ENCODE data around the gene ZNF500.

Gene ZNF500

DNA sequence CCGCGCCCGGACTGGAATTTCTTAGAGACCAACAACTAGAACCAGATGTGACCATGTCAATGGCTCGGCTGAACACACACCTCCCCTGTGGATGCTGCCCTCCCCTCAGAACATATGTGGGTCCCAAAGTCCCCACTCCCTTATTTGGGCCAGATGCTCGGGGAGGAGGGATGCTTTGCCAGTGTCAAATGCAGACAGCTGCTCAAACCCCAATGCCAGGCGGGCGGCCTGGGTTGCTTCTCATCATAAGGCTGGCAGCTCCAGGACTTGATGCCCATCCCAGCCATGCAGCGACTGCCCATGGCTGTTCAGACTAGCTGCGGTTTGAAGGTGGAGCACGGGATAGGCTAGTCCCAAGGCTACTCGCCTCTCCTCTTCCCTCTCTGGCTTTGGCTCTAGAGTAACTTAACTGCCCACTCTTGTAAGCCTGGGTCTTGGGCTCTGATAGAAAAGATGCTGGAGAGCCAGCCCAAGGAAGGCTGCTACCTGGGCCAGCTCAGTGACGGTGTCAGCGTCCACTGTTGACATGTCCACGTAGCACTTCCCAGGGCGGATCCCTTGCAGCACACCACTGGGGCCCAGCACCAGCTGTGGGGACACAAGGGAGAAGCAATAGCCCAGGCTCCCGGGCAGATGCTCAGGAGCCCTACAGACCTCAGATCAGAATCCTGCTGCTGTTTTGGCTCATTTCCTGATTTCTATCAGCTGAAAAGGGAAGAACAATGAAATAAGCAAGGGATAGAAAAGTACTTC, 46.5 kb upstream of the ZNF500 start:
- Histone ChIP-seq H3K36me3 (replicated peaks; ENCODE audit: insufficient read depth, low read length) (no peaks in the 10 kb centered on the region), H3K4me2 (ENCODE audit: low read depth, low read length) (no peak overlapping the region), H3K9me3 (replicated peaks; ENCODE audit: insufficient read depth, low read length) (no peaks in the 10 kb centered on the region), H3F3A (ENCODE audit: insufficient read depth, low read length) (peaks cover 3% of the 10 kb centered on the region; the same call in 1 of the 2 replicates), H4K20me1 (ENCODE audit: insufficient read depth, low read length) (no peaks in the 10 kb centered on the region), H3K9ac (ENCODE audit: low read length) (no peak overlapping the region), H3K79me2 (ENCODE audit: low read length) (no peaks in the 10 kb centered on the region), H3K4me1 (ENCODE audit: low read length) (no peaks in the 10 kb centered on the region), H3K9me2 (replicated peaks; ENCODE audit: insufficient read depth, low read length) (no peaks in the 10 kb centered on the region), H2AFZ (ENCODE audit: low read length) (no peak overlapping the region), H3K27ac (ENCODE audit: low read length) (no peak overlapping the region), H3K4me3 (ENCODE audit: low read length) (no peak overlapping the region), H3K27me3 (replicated peaks; ENCODE audit: insufficient read depth, low read length) (no peaks in the 10 kb centered on the region)
- TF ChIP-seq EZH2 (optimal IDR thresholded peaks at IDR 0.05; ENCODE audit: low read depth, low read length) = no peak
- TF ChIP-seq, protein P1, sequence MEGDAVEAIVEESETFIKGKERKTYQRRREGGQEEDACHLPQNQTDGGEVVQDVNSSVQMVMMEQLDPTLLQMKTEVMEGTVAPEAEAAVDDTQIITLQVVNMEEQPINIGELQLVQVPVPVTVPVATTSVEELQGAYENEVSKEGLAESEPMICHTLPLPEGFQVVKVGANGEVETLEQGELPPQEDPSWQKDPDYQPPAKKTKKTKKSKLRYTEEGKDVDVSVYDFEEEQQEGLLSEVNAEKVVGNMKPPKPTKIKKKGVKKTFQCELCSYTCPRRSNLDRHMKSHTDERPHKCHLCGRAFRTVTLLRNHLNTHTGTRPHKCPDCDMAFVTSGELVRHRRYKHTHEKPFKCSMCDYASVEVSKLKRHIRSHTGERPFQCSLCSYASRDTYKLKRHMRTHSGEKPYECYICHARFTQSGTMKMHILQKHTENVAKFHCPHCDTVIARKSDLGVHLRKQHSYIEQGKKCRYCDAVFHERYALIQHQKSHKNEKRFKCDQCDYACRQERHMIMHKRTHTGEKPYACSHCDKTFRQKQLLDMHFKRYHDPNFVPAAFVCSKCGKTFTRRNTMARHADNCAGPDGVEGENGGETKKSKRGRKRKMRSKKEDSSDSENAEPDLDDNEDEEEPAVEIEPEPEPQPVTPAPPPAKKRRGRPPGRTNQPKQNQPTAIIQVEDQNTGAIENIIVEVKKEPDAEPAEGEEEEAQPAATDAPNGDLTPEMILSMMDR (IDR thresholded peaks at IDR 0.05; ENCODE audit: low read length) = no peak
- DNase-seq = no peak

DNA sequence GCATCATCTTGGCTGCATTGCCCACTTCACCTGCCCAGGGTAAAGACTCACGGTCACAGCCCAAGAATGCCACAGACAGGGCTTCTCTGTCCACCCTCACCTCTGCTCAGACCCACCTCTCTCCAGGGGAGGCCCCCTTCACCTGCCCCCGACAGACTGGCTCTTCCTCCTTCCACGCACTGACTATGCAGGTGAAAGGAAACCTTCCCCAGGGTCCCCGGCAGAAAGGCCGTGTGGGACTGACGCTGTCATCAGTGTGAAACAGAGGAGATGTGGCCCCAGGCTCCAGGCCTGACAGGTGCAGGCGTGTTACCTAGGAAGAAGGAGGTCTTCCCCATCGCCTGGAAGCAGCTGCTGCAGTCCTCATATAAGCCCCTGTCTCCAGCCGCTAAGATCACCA, 44.8 kb upstream of the ZNF500 start:
- H3K4me2 ChIP-seq (ENCODE audit: low read depth, low read length) = no peak overlapping the region
- no peak overlapping the region for H3K9ac ChIP-seq (ENCODE audit: low read length)
- no peak overlapping the region for H3K4me3 ChIP-seq (ENCODE audit: low read length)
- no peak for TF ChIP-seq EZH2 (optimal IDR thresholded peaks at IDR 0.05; ENCODE audit: low read depth, low read length)
- TF ChIP-seq, protein P1 (IDR thresholded peaks at IDR 0.05; ENCODE audit: low read length) = no peak
- TF ChIP-seq EZH2phosphoT487 (IDR thresholded peaks at IDR 0.05; ENCODE audit: low read length) = no peak
- H3K36me3 ChIP-seq (replicated peaks; ENCODE audit: insufficient read depth, low read length) = no peaks in the 10 kb centered on the region
- no peaks in the 10 kb centered on the region for H3K4me1 ChIP-seq (ENCODE audit: low read length)
- H3K79me2 ChIP-seq (ENCODE audit: low read length) = no peaks in the 10 kb centered on the region
- no peak overlapping the region for H2AFZ ChIP-seq (ENCODE audit: low read length)
- DNase-seq = no peak
- no peaks in the 10 kb centered on the region for H3K27me3 ChIP-seq (replicated peaks; ENCODE audit: insufficient read depth, low read length)
- no peak overlapping the region for H3K27ac ChIP-seq (ENCODE audit: low read length)
- peaks cover 3% of the 10 kb centered on the region; the same call in 1 of the 2 replicates for H3F3A ChIP-seq (ENCODE audit: insufficient read depth, low read length)
- H4K20me1 ChIP-seq (ENCODE audit: insufficient read depth, low read length) = no peaks in the 10 kb centered on the region
- H3K9me3 ChIP-seq (replicated peaks; ENCODE audit: insufficient read depth, low read length) = no peaks in the 10 kb centered on the region
- no peaks in the 10 kb centered on the region for H3K9me2 ChIP-seq (replicated peaks; ENCODE audit: insufficient read depth, low read length)

- no peaks in the 10 kb centered on the region for H3K9me2 ChIP-seq (replicated peaks; ENCODE audit: insufficient read depth, low read length)
- no peak overlapping the region for H3K27ac ChIP-seq (ENCODE audit: low read length)
- no peaks in the 10 kb centered on the region for H3K27me3 ChIP-seq (replicated peaks; ENCODE audit: insufficient read depth, low read length)
- H3K4me3 ChIP-seq (ENCODE audit: low read length) = no peak overlapping the region
- TF ChIP-seq EZH2 (optimal IDR thresholded peaks at IDR 0.05; ENCODE audit: low read depth, low read length) (no peak), EZH2phosphoT487 (IDR thresholded peaks at IDR 0.05; ENCODE audit: low read length) (no peak)
- TF ChIP-seq, protein P1 (IDR thresholded peaks at IDR 0.05; ENCODE audit: low read length) = no peak
- no peaks in the 10 kb centered on the region for H3K9me3 ChIP-seq (replicated peaks; ENCODE audit: insufficient read depth, low read length)
- no peak overlapping the region for H2AFZ ChIP-seq (ENCODE audit: low read length)
- H4K20me1 ChIP-seq (ENCODE audit: insufficient read depth, low read length) = no peaks in the 10 kb centered on the region
- H3K9ac ChIP-seq (ENCODE audit: low read length) = no peak overlapping the region
- H3K79me2 ChIP-seq (ENCODE audit: low read length) = no peaks in the 10 kb centered on the region
- no peaks in the 10 kb centered on the region for H3K36me3 ChIP-seq (replicated peaks; ENCODE audit: insufficient read depth, low read length)
- no peak for DNase-seq
- H3K4me2 ChIP-seq (ENCODE audit: low read depth, low read length) = no peak overlapping the region
- no peaks in the 10 kb centered on the region for H3K4me1 ChIP-seq (ENCODE audit: low read length)
- peaks cover 3% of the 10 kb centered on the region; the same call in 1 of the 2 replicates for H3F3A ChIP-seq (ENCODE audit: insufficient read depth, low read length)
Observed at GRCh38 chr16:4811242-4811641, 44.3 kb upstream of the ZNF500 start.

Measured in MM.1S (cell line).